CD4-positive, alpha-beta memory T cell (primary cell): ENCODE data around the gene SHISA6. TPM values are rescaled to one million over a fixed set of nuclear protein-coding genes. Genes with fewer than 3 reads are reported as not detected.

Experiments
- CTCF ChIA-PET: fragments of 350-600 bp; sonication (Branson Sonifier 250); formaldehyde crosslinking; loops from one replicate; lab custom pipeline; 2021; ENCODE audit warnings: inconsistent platforms; ENCODE audit not compliant: partially characterized antibody; lab: Charles Lee
- POLR2A ChIA-PET: fragments of 350-600 bp; sonication (Branson Sonifier 250); formaldehyde crosslinking; loops from one replicate; lab custom pipeline; 2021; ENCODE audit not compliant: partially characterized antibody; lab: Charles Lee
- DNase-seq, 5 donors: peaks; one replicate each; pipeline versions ENCODE4 v3.0.0 to v3.0.0-alpha.2; 2020 to 2022; ENCODE audit warnings: mixed read lengths in 1 of 5
- H3K27ac ChIP-seq: one replicate; pipeline ENCODE4 v1.7.0; 2013; ENCODE audit warnings: low read depth, low read length
- H3K27me3 ChIP-seq: 2 replicates; pipeline ENCODE4 v1.7.0; 2013; ENCODE audit warnings: mild to moderate bottlenecking, low read length, moderate library complexity; ENCODE audit not compliant: insufficient read depth
- H3K36me3 ChIP-seq: 2 replicates; pipeline ENCODE4 v1.7.0; 2013; ENCODE audit warnings: mild to moderate bottlenecking, low read length, moderate library complexity; ENCODE audit not compliant: insufficient read depth
- H3K4me1 ChIP-seq: 2 replicates; pipeline ENCODE4 v1.7.0; 2013; ENCODE audit warnings: mild to moderate bottlenecking, low read length, moderate library complexity; ENCODE audit not compliant: insufficient read depth
- H3K4me3 ChIP-seq, 2 donors: one replicate each; pipeline ENCODE4 v1.7.0; 2013; ENCODE audit warnings: low read length in 2 of 2, mild to moderate bottlenecking in 1 of 2
- H3K9me3 ChIP-seq, 2 donors: one replicate each; pipeline ENCODE4 v1.7.0; 2013; ENCODE audit warnings: low read length in 2 of 2, control low read depth in 1 of 2; ENCODE audit not compliant: control insufficient read depth in 1 of 2
- H3K27ac Mint-ChIP-seq, 7 donors: one replicate each; pipeline ENCODE4 v1.8.0; 2020 to 2021; ENCODE audit warnings: mixed read lengths in 7 of 7, mild to moderate bottlenecking in 6 of 7, inconsistent platforms in 3 of 7, moderate library complexity in 3 of 7
- H3K27me3 Mint-ChIP-seq, 2 donors: one replicate each; pipeline ENCODE4 v1.8.0; 2020 to 2021; ENCODE audit warnings: mixed read lengths in 2 of 2
- H3K36me3 Mint-ChIP-seq, 2 donors: one replicate each; pipeline ENCODE4 v1.8.0; 2020 to 2021; ENCODE audit warnings: mixed read lengths in 2 of 2, inconsistent platforms in 1 of 2, mild to moderate bottlenecking in 1 of 2
- H3K4me1 Mint-ChIP-seq, 4 donors: one replicate each; pipeline ENCODE4 v1.8.0; 2020 to 2021; ENCODE audit warnings: mixed read lengths in 4 of 4, mild to moderate bottlenecking in 1 of 4
- H3K4me3 Mint-ChIP-seq, 8 donors: one replicate each; pipeline ENCODE4 v1.8.0; 2020 to 2021; ENCODE audit warnings: mixed read lengths in 8 of 8, mild to moderate bottlenecking in 7 of 8, moderate library complexity in 6 of 8, inconsistent platforms in 3 of 8
- H3K9me3 Mint-ChIP-seq, 8 donors: one replicate each; pipeline ENCODE4 v1.8.0; 2020 to 2021; ENCODE audit warnings: mixed read lengths in 8 of 8, mild to moderate bottlenecking in 5 of 8, inconsistent platforms in 3 of 8, moderate library complexity in 1 of 8
- intact Hi-C: fragments of 100-400 bp; cut with micrococcal nuclease; formaldehyde crosslinking; loops from one replicate; pipeline ENCODE4 v1.15.1; 2023
- polyA plus RNA-seq, 2 donors: library from polyadenylated mRNA; unstranded; fragments of 300-500 nt; fragmentation: Illumina TruSeq; gene quantifications; one replicate each; pipeline ENCODE4 v1.2.3, GENCODE V29; 2021
- total RNA-seq, 2 experiments: library from RNA; stranded (reverse); gene quantifications; one replicate each; pipeline ENCODE4 v1.2.3, GENCODE V29; 2021

The SHISA6 gene
- total and polyA plus RNA-seq, 4 experiments from 2014 or later = not detected

- no peak for DNase-seq
- no peaks in the 10 kb centered on the region for H3K9me3 ChIP-seq
- H3K27me3 ChIP-seq = no peaks in the 10 kb centered on the region
- Mint-ChIP-seq H3K36me3 (no peaks in the 10 kb centered on the region), H3K4me3 (no peak overlapping the region), H3K27ac (no peak overlapping the region), H3K4me1 (no peaks in the 10 kb centered on the region), H3K9me3 (peaks cover 0 to 8% (median 3%) of the 10 kb centered on the region in 8 donors), H3K27me3 (peaks cover 0 to 1% of the 10 kb centered on the region in 2 donors)
- ChIA-PET POLR2A (no interaction called here), CTCF (no interaction called here)
- no peak overlapping the region for H3K27ac ChIP-seq
- no peaks in the 10 kb centered on the region for H3K4me1 ChIP-seq
- intact Hi-C loops = no loop called here
- no peaks in the 10 kb centered on the region for H3K36me3 ChIP-seq
- H3K4me3 ChIP-seq = no peak overlapping the region
Measured at GRCh38 chr17:11290814-11291213, 49.8 kb downstream of the SHISA6 start.

GRCh38 chr17:11292491-11292890, 51.5 kb downstream of the SHISA6 start:
- Mint-ChIP-seq H3K36me3 (no peaks in the 10 kb centered on the region), H3K4me3 (no peak overlapping the region), H3K27me3 (peaks cover 0 to 1% of the 10 kb centered on the region in 2 donors), H3K9me3 (peaks cover 0 to 5% (median 3%) of the 10 kb centered on the region in 8 donors), H3K4me1 (no peaks in the 10 kb centered on the region), H3K27ac (no peak overlapping the region)
- Histone ChIP-seq H3K9me3 (no peaks in the 10 kb centered on the region), H3K27me3 (no peaks in the 10 kb centered on the region), H3K36me3 (no peaks in the 10 kb centered on the region), H3K4me3 (no peak overlapping the region), H3K27ac (no peak overlapping the region), H3K4me1 (no peaks in the 10 kb centered on the region)
- intact Hi-C loops = no loop called here
- POLR2A ChIA-PET = no interaction called here
- no peak for DNase-seq
- CTCF ChIA-PET = no interaction called here

- H3K27me3 Mint-ChIP-seq = peaks cover 0 to 1% of the 10 kb centered on the region in 2 donors
- no peak overlapping the region for H3K27ac Mint-ChIP-seq
- peaks cover 0 to 6% (median 3%) of the 10 kb centered on the region in 8 donors for H3K9me3 Mint-ChIP-seq
- CTCF ChIA-PET = no interaction called here
- Histone ChIP-seq H3K36me3 (no peaks in the 10 kb centered on the region), H3K9me3 (no peaks in the 10 kb centered on the region), H3K4me3 (no peak overlapping the region), H3K27me3 (no peaks in the 10 kb centered on the region), H3K4me1 (no peaks in the 10 kb centered on the region), H3K27ac (no peak overlapping the region)
- POLR2A ChIA-PET = no interaction called here
- no peak overlapping the region for H3K4me3 Mint-ChIP-seq
- DNase-seq = no peak
- intact Hi-C loops = no loop called here
- H3K4me1 Mint-ChIP-seq = no peaks in the 10 kb centered on the region
- H3K36me3 Mint-ChIP-seq = no peaks in the 10 kb centered on the region
Measured at GRCh38 chr17:11293480-11293879, 52.5 kb downstream of the SHISA6 start.

- no peaks in the 10 kb centered on the region for H3K4me1 ChIP-seq
- DNase-seq = no peak
- intact Hi-C loops = no loop called here
- H3K4me1 Mint-ChIP-seq = no peaks in the 10 kb centered on the region
- no peak overlapping the region for H3K27ac ChIP-seq
- H3K4me3 ChIP-seq = no peak overlapping the region
- no peaks in the 10 kb centered on the region for H3K36me3 ChIP-seq
- no peaks in the 10 kb centered on the region for H3K27me3 ChIP-seq
- ChIA-PET CTCF (no interaction called here), POLR2A (no interaction called here)
- H3K4me3 Mint-ChIP-seq = no peak overlapping the region
- H3K27me3 Mint-ChIP-seq = peaks cover 0 to 1% of the 10 kb centered on the region in 2 donors
- no peaks in the 10 kb centered on the region for H3K9me3 ChIP-seq
- no peak overlapping the region for H3K27ac Mint-ChIP-seq
- peaks cover 0 to 6% (median 3%) of the 10 kb centered on the region in 8 donors for H3K9me3 Mint-ChIP-seq
- H3K36me3 Mint-ChIP-seq = no peaks in the 10 kb centered on the region
Measured at GRCh38 chr17:11294826-11295225, 53.8 kb downstream of the SHISA6 start.

GRCh38 chr17:11296994-11297393, 56.0 kb downstream of the SHISA6 start:
- Histone ChIP-seq H3K4me1 (no peaks in the 10 kb centered on the region), H3K36me3 (no peaks in the 10 kb centered on the region), H3K9me3 (no peaks in the 10 kb centered on the region), H3K27me3 (no peaks in the 10 kb centered on the region), H3K4me3 (no peak overlapping the region), H3K27ac (no peak overlapping the region)
- H3K4me3 Mint-ChIP-seq = no peak overlapping the region
- POLR2A ChIA-PET = no interaction called here
- CTCF ChIA-PET = interaction anchor here (1.2 kb wide), 1 partner anchor 12 kb away, joined by 3 read pairs; no protein-coding TSS in a partner anchor
- peaks cover 0 to 6% (median 4%) of the 10 kb centered on the region in 8 donors for H3K9me3 Mint-ChIP-seq
- intact Hi-C loops = no loop called here
- no peaks in the 10 kb centered on the region for H3K4me1 Mint-ChIP-seq
- H3K27me3 Mint-ChIP-seq = peaks cover 0 to 1% of the 10 kb centered on the region in 2 donors
- H3K36me3 Mint-ChIP-seq = no peaks in the 10 kb centered on the region
- no peak overlapping the region for H3K27ac Mint-ChIP-seq
- no peak for DNase-seq

GRCh38 chr17:11298401-11298800, 57.4 kb downstream of the SHISA6 start:
- Mint-ChIP-seq H3K27me3 (peaks cover 0 to 1% of the 10 kb centered on the region in 2 donors), H3K27ac (peak overlapping the region in 1 of 7 donors; percentile 49), H3K4me3 (no peak overlapping the region), H3K4me1 (no peaks in the 10 kb centered on the region), H3K9me3 (peaks cover 0 to 6% (median 3%) of the 10 kb centered on the region in 8 donors), H3K36me3 (no peaks in the 10 kb centered on the region)
- Histone ChIP-seq H3K27ac (no peak overlapping the region), H3K9me3 (no peaks in the 10 kb centered on the region), H3K4me3 (no peak overlapping the region), H3K36me3 (no peaks in the 10 kb centered on the region), H3K27me3 (no peaks in the 10 kb centered on the region), H3K4me1 (no peaks in the 10 kb centered on the region)
- no peak for DNase-seq
- CTCF ChIA-PET = no interaction called here
- POLR2A ChIA-PET = no interaction called here
- intact Hi-C loops = no loop called here

- intact Hi-C loops = no loop called here
- Mint-ChIP-seq H3K4me1 (no peaks in the 10 kb centered on the region), H3K36me3 (no peaks in the 10 kb centered on the region), H3K27me3 (no peaks in the 10 kb centered on the region), H3K9me3 (peaks cover 0 to 4% (median 2%) of the 10 kb centered on the region in 8 donors), H3K27ac (no peak overlapping the region), H3K4me3 (no peak overlapping the region)
- ChIA-PET CTCF (no interaction called here), POLR2A (no interaction called here)
- H3K9me3 ChIP-seq = no peaks in the 10 kb centered on the region
- H3K27ac ChIP-seq = no peak overlapping the region
- no peaks in the 10 kb centered on the region for H3K36me3 ChIP-seq
- DNase-seq = no peak
- no peak overlapping the region for H3K4me3 ChIP-seq
- no peaks in the 10 kb centered on the region for H3K27me3 ChIP-seq
- no peaks in the 10 kb centered on the region for H3K4me1 ChIP-seq
Measured at GRCh38 chr17:11300201-11300600, 59.2 kb downstream of the SHISA6 start.

- H3K27ac Mint-ChIP-seq = no peak overlapping the region
- H3K27me3 Mint-ChIP-seq = no peaks in the 10 kb centered on the region
- no peak for DNase-seq
- intact Hi-C loops = no loop called here
- Histone ChIP-seq H3K27ac (no peak overlapping the region), H3K4me3 (no peak overlapping the region), H3K36me3 (no peaks in the 10 kb centered on the region), H3K4me1 (no peaks in the 10 kb centered on the region), H3K27me3 (no peaks in the 10 kb centered on the region), H3K9me3 (no peaks in the 10 kb centered on the region)
- POLR2A ChIA-PET = no interaction called here
- CTCF ChIA-PET = no interaction called here
- no peaks in the 10 kb centered on the region for H3K36me3 Mint-ChIP-seq
- no peaks in the 10 kb centered on the region for H3K4me1 Mint-ChIP-seq
- H3K9me3 Mint-ChIP-seq = peaks cover 0 to 4% (median 0%) of the 10 kb centered on the region in 8 donors
- no peak overlapping the region for H3K4me3 Mint-ChIP-seq
Measured at GRCh38 chr17:11300738-11301137, 59.7 kb downstream of the SHISA6 start.
